ENCODE results near the gene SBK2. TPM values are rescaled to one million over a fixed set of nuclear protein-coding genes. Genes with fewer than 3 reads are reported as not detected.
A peak's percentile ranks its signal among the peaks of the same experiment; 100 is the strongest.

Gene SBK2
- total and polyA plus RNA-seq, 2 experiments from 2014 or later: 5.3 to 6.8 TPM

DNA sequence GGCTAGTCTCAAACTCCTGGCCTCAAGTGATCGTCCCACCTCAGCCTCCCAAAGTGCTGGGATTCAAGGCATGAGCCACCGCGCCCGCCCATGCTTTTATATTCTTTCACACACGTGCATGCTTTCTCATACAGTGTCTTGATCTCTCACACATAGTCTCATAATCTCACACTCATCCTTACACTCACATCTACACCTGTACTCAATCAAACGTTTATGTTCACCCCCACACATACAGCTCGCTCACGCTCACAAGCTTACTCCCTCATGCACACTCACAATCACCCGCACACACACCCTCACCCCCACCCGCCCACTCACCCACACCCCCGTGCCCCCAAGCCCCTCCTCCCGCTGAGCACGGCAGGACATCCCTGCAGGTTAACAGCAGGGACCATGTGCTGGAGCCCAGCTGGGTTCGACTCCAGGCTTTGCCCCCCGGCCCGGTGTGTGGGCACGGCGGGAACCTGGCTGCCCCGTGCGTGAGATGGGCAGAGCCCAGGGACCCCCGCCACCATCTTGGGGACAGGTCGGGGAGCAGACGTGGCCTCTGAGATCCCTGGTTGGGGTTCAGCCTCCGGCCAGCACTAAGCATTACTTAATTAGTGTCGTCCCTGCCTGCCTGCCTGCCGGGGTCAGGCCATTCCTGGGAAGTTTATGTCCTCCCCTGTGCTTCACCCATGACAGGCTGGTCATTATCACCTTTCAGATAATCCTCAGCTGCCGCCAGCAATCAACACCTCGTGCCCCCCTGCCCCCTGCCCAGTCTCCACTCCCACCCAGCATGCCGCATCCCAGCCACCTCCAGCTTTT is 11.4 kb downstream of the SBK2 start:
- no peaks in the 10 kb centered on the region for H3K36me3 ChIP-seq
- no peak for DNase-seq (ENCODE audit: low read depth in 1 of 2, low spot score in 1 of 2)
- TF ChIP-seq, protein P1, sequence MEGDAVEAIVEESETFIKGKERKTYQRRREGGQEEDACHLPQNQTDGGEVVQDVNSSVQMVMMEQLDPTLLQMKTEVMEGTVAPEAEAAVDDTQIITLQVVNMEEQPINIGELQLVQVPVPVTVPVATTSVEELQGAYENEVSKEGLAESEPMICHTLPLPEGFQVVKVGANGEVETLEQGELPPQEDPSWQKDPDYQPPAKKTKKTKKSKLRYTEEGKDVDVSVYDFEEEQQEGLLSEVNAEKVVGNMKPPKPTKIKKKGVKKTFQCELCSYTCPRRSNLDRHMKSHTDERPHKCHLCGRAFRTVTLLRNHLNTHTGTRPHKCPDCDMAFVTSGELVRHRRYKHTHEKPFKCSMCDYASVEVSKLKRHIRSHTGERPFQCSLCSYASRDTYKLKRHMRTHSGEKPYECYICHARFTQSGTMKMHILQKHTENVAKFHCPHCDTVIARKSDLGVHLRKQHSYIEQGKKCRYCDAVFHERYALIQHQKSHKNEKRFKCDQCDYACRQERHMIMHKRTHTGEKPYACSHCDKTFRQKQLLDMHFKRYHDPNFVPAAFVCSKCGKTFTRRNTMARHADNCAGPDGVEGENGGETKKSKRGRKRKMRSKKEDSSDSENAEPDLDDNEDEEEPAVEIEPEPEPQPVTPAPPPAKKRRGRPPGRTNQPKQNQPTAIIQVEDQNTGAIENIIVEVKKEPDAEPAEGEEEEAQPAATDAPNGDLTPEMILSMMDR (IDR thresholded peaks at IDR 0.05; ENCODE audit: low read depth, low read length): no peak

DNA sequence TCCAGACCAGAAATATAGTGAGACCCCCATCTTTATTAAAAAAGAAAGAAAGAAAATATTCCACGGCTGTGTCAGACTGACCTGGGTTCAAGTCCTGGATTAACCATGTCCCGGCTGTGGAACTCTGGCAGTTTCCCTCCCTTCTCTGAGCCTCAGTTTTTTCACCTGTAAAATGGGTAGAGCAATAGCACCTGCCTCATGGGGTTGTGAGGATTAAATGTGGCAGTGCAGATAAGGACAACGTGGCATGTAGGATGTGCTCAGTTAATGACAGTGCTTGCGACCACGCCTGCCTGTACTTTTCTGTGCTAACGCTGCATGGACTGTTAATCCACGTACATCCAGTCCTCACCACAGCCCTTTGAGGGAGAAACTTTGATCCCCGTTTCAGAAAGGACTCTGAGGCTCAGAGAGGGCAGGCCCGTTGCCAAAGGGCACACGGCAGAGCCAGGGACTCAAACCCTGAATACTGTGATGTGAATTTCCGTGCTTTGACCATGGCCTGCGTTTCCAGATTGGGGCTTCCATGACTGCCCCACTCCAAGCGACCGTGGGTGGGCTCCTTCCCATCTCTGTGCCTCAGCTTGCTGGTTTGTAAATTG is 16.1 kb downstream of the SBK2 start:
- Histone ChIP-seq H3K27me3 (no peaks in the 10 kb centered on the region), H3K4me1 (ENCODE audit: low read depth) (peaks cover 6% of the 10 kb centered on the region), H3K4me3 (no peak overlapping the region), H3K27ac (no peak overlapping the region), H3K36me3 (no peaks in the 10 kb centered on the region), H3K9me3 (ENCODE audit: low read depth) (no peaks in the 10 kb centered on the region)
- TF ChIP-seq, protein P1 (IDR thresholded peaks at IDR 0.05; ENCODE audit: low read depth, low read length): no peak
- DNase-seq (ENCODE audit: low read depth in 1 of 2, low spot score in 1 of 2): no peak

More for the DNA sequence above, 11.4 kb downstream of the SBK2 start:
- Histone ChIP-seq H3K27me3 (no peaks in the 10 kb centered on the region), H3K4me1 (ENCODE audit: low read depth) (peaks cover 6% of the 10 kb centered on the region), H3K9me3 (ENCODE audit: low read depth) (no peaks in the 10 kb centered on the region), H3K27ac (peak overlapping the region; percentile 83), H3K4me3 (no peak overlapping the region)

DNA sequence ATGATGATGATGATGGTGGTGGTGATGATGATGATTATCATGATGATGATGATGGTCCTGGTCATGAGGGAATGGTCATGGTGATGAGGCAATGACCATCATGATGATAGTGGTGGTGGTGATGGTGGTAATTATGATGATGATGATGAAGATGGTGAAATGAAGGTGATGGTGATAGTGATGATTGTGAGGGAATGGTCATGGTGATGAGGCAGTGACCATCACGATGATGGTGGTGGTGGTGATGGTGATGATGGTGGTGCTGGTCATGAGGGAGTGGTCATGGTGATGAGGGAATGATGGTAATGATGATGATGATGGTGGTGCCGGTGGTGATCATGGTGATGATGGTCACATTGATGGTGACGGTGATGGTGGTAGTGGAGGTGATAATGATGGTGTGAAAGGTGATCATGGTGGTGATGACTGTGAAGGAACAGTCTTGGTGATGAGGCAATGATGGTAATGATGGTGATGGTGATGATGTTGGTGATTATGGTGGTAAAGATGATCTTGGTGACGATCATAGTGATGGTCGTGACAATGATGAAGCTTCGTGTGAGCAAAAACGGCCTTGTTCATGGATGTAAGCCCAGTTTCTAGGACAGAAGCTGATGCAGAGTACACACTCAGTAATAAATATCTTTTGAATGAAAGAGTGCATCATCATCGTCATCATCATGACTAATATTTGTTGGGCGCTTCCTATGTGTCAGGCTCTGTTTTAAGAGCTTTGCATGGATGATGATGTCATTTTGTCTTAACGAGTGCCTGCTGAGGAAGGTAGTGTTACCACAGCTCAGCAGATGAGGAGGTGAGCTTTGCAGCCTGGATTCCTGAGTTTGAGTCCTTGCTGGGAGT is 17.3 kb downstream of the SBK2 start:
- no peaks in the 10 kb centered on the region for H3K27me3 ChIP-seq
- H3K4me1 ChIP-seq (ENCODE audit: low read depth): peaks cover 6% of the 10 kb centered on the region
- H3K4me3 ChIP-seq: no peak overlapping the region
- H3K36me3 ChIP-seq: no peaks in the 10 kb centered on the region
- peak in 1 of 2 donors; percentile 46 for DNase-seq (ENCODE audit: low read depth in 1 of 2, low spot score in 1 of 2)
- H3K9me3 ChIP-seq (ENCODE audit: low read depth): no peaks in the 10 kb centered on the region
- H3K27ac ChIP-seq: no peak overlapping the region
- TF ChIP-seq, protein P1 (IDR thresholded peaks at IDR 0.05; ENCODE audit: low read depth, low read length): no peak

DNA sequence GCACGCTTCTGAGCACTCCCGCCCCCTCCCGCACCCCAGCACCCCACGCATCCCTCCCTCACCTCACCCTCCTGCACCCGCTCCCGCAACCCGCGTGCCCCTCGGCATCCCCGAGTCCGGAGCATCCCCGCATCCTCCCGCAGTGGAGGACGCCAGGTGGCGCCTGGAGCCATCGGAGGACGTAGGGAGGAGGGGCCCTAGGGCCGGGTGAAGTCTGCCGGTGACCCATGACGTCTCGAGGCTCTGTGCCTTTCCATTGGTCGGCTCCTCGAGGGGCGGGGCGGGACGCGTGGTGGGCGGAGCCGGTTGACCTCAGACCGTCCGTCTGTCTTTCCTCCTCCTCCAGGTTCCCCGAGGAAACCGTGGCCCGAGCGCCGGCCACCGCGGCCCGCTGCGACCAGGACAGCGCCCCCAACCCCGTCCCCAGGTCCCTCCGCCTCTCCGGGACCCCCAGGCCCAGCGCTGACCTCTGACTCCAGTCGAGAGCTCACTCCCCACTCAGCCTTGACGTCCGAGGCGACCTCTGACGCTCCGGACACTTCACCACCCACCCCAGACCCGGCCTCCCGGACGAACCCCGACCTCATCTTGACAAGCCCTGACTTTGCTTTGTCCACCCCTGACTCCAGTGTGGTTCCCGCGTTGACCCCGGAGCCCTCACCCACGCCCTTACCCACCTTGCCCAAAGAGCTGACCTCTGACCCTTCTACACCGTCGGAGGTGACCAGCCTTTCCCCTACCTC is 19.9 kb downstream of the SBK2 start:
- H3K9me3 ChIP-seq (ENCODE audit: low read depth): no peaks in the 10 kb centered on the region
- peak; percentile 95 for DNase-seq (ENCODE audit: low read depth in 1 of 2, low spot score in 1 of 2)
- peak overlapping the region; percentile 71 for H3K27ac ChIP-seq
- H3K36me3 ChIP-seq: no peaks in the 10 kb centered on the region
- peak overlapping the region; percentile 17 for H3K4me3 ChIP-seq
- H3K27me3 ChIP-seq: no peaks in the 10 kb centered on the region
- TF ChIP-seq, protein P1 (IDR thresholded peaks at IDR 0.05; ENCODE audit: low read depth, low read length): peak; percentile 89
- H3K4me1 ChIP-seq (ENCODE audit: low read depth): peaks cover 6% of the 10 kb centered on the region

DNA sequence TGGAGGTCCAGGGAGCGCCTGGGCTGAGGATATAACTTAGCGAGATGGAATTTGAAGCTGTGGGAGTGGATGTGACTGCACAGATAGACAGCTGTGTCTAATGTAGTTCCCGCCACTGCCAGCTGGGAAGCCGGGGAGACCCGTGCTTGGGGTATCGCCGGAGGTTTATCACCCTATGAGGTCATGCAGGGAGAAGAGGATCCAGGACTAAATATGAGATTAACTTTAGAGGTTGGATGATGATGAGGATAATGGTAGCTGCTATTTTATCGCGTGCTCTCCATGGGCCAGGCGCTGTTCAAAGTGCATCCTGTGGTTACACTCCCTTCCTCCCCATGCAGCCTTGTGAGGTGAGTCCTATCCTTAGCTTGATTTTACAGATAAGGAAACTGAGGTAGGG is 28.8 kb downstream of the SBK2 start:
- Histone ChIP-seq H3K27me3 (peaks cover 4% of the 10 kb centered on the region), H3K9me3 (ENCODE audit: low read depth) (no peaks in the 10 kb centered on the region), H3K4me3 (no peak overlapping the region), H3K4me1 (ENCODE audit: low read depth) (no peaks in the 10 kb centered on the region), H3K36me3 (no peaks in the 10 kb centered on the region), H3K27ac (no peak overlapping the region)
- TF ChIP-seq, protein P1 (IDR thresholded peaks at IDR 0.05; ENCODE audit: low read depth, low read length): no peak
- DNase-seq (ENCODE audit: low read depth in 1 of 2, low spot score in 1 of 2): no peak

Measured in cardiac muscle cell (in vitro differentiated cells and primary cell).